ENCODE results near the gene SYCP1. TPM values are rescaled to one million over a fixed set of nuclear protein-coding genes. Genes with fewer than 3 reads are reported as not detected.

Gene SYCP1
- total and polyA plus RNA-seq, 10 of the 15 experiments (the other 5 are each of a cell fraction or from before 2014, with no cell fraction given) = not detected

- TF ChIP-seq CTCF (IDR thresholded peaks at IDR 0.05 in 2 of 3, conservative IDR thresholded peaks at IDR 0.05 in 1 of 3; ENCODE audit: control insufficient read depth in 2 of 3, extremely low read depth in 1 of 3, insufficient read depth in 1 of 3, low read depth in 3 of 3, low read length in 3 of 3) = no peak
- no peak for TF ChIP-seq USF1 (IDR thresholded peaks at IDR 0.05; ENCODE audit: borderline replicate concordance, extremely low read length, insufficient read depth, low read depth, low read length)
- TF ChIP-seq EP300 (IDR thresholded peaks at IDR 0.05; ENCODE audit: borderline replicate concordance in 1 of 2, control insufficient read depth in 1 of 2, low read depth in 2 of 2, low read length in 2 of 2) = no peak
- no peak for TF ChIP-seq POLR2AphosphoS2 (IDR thresholded peaks at IDR 0.05; ENCODE audit: low read depth, low read length)
- no peak for TF ChIP-seq ATF7 (IDR thresholded peaks at IDR 0.05; ENCODE audit: low read depth)
- TF ChIP-seq EGR1 (IDR thresholded peaks at IDR 0.05; ENCODE audit: borderline replicate concordance in 1 of 2, low read depth in 2 of 2, low read length in 2 of 2) = no peak
- TF ChIP-seq IRF3 (IDR thresholded peaks at IDR 0.05) = no peak
- TF ChIP-seq ZBTB40 (IDR thresholded peaks at IDR 0.05; ENCODE audit: borderline replicate concordance) = no peak
- TF ChIP-seq BHLHE40 (IDR thresholded peaks at IDR 0.05; ENCODE audit: borderline replicate concordance in 1 of 2, low read depth in 2 of 2, low read length in 1 of 2) = no peak
- no peak for TF ChIP-seq YY1 (IDR thresholded peaks at IDR 0.05; ENCODE audit: low read depth, low read length)
Observed at GRCh38 chr1:114902343-114902742, 47.7 kb downstream of the SYCP1 start (continued).
